ENCODE measurements around the gene GLE1.

GRCh38 chr9:128565578-128565977 is 61.1 kb downstream of the GLE1 start:
- TF ChIP-seq, protein P1, sequence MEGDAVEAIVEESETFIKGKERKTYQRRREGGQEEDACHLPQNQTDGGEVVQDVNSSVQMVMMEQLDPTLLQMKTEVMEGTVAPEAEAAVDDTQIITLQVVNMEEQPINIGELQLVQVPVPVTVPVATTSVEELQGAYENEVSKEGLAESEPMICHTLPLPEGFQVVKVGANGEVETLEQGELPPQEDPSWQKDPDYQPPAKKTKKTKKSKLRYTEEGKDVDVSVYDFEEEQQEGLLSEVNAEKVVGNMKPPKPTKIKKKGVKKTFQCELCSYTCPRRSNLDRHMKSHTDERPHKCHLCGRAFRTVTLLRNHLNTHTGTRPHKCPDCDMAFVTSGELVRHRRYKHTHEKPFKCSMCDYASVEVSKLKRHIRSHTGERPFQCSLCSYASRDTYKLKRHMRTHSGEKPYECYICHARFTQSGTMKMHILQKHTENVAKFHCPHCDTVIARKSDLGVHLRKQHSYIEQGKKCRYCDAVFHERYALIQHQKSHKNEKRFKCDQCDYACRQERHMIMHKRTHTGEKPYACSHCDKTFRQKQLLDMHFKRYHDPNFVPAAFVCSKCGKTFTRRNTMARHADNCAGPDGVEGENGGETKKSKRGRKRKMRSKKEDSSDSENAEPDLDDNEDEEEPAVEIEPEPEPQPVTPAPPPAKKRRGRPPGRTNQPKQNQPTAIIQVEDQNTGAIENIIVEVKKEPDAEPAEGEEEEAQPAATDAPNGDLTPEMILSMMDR (IDR thresholded peaks at IDR 0.05), result no peak
- TF ChIP-seq POLR2A (IDR thresholded peaks at IDR 0.05), result no peak

Data from Peyer's patch (tissue), 4 donors.